GM12878 (cell line): ENCODE results near the gene COQ5. TPM values are rescaled to one million over a fixed set of nuclear protein-coding genes. Genes with fewer than 3 reads are reported as not detected.

Experiments
- BHLHE40 ChIP-seq, 2 experiments: fragments of 450-650 bp in 1 of 2; IDR thresholded peaks; 2 replicates each; pipeline ENCODE4 v1.6.1; 2011 to 2017; ENCODE audit warnings: low read depth in 2 of 2, borderline replicate concordance in 1 of 2, improper control_type of control experiment in 1 of 2, low read length in 1 of 2, mild to moderate bottlenecking in 1 of 2
- CBX5 ChIP-seq: sonication (generic); IDR thresholded peaks from 2 replicates; pipeline ENCODE4 v1.6.1; 2016; ENCODE audit warnings: low read depth, moderate library complexity, mild to moderate bottlenecking, inconsistent platforms
- CHD1 ChIP-seq: IDR thresholded peaks from 2 replicates; pipeline ENCODE4 v1.6.1; 2012; ENCODE audit warnings: low read depth, low read length, improper control_type of control experiment
- CREB1 ChIP-seq: IDR thresholded peaks from 2 replicates; pipeline ENCODE4 v1.6.1; 2012; ENCODE audit warnings: low read depth, mild to moderate bottlenecking, inconsistent platforms
- EGR1 ChIP-seq, 2 experiments: IDR thresholded peaks; 1 replicate in 1 of 2; 2 replicates in 1 of 2; pipeline ENCODE4 v1.6.1; 2011 to 2012; ENCODE audit warnings: low read depth in 2 of 2, low read length in 2 of 2, borderline replicate concordance in 1 of 2, mild to moderate bottlenecking in 1 of 2, moderate library complexity in 1 of 2
- FOXM1 ChIP-seq: IDR thresholded peaks from 2 replicates; pipeline ENCODE4 v1.6.1; 2012; ENCODE audit warnings: low read depth, mild to moderate bottlenecking, inconsistent platforms, low read length, moderate library complexity
- HDAC6 ChIP-seq: fragments of 200-600 bp; sonication (generic); IDR thresholded peaks from one replicate; pipeline ENCODE4 v1.8.0; 2017; ENCODE audit warnings: antibody characterized with exemption; ENCODE audit not compliant: unreplicated experiment
- HDGF ChIP-seq: fragments of 450-650 bp; IDR thresholded peaks from 2 replicates; pipeline ENCODE4 v1.6.1; 2016; ENCODE audit warnings: antibody characterized with exemption
- PML ChIP-seq: IDR thresholded peaks from 2 replicates; pipeline ENCODE4 v1.6.1; 2012; ENCODE audit warnings: low read length, inconsistent platforms
- POLR2AphosphoS5 ChIP-seq: IDR thresholded peaks from 2 replicates; pipeline ENCODE4 v1.6.1; 2011; ENCODE audit warnings: mild to moderate bottlenecking, low read length, inconsistent platforms
- SPI1 ChIP-seq: IDR thresholded peaks from 2 replicates; pipeline ENCODE4 v1.6.1; 2011; ENCODE audit warnings: low read depth, mild to moderate bottlenecking, low read length, moderate library complexity, borderline replicate concordance; ENCODE audit not compliant: insufficient read depth
- SREBF2 ChIP-seq: IDR thresholded peaks from 2 replicates; pipeline ENCODE4 v1.6.1; 2012; ENCODE audit warnings: mild to moderate bottlenecking, low read length
- STAT3 ChIP-seq: IDR thresholded peaks from 2 replicates; pipeline ENCODE4 v1.6.1; 2011; ENCODE audit warnings: low read depth, low read length, improper control_type of control experiment
- SUPT20H ChIP-seq: IDR thresholded peaks from 2 replicates; pipeline ENCODE4 v1.6.1; 2011; ENCODE audit warnings: low read depth, mild to moderate bottlenecking, low read length, moderate library complexity, borderline replicate concordance; ENCODE audit not compliant: control insufficient read depth
- TCF3 ChIP-seq: IDR thresholded peaks from 2 replicates; pipeline ENCODE4 v1.6.1; 2012; ENCODE audit warnings: low read depth, mild to moderate bottlenecking, low read length, borderline replicate concordance; ENCODE audit not compliant: insufficient read depth
- ZSCAN29 ChIP-seq: fragments of 450-650 bp; IDR thresholded peaks from 2 replicates; pipeline ENCODE4 v1.6.1; 2017; ENCODE audit warnings: mild to moderate bottlenecking, moderate library complexity
- polyA plus RNA-seq, 11 experiments: library from polyadenylated mRNA; depleted of rRNA in 4 of 11; unstranded in 6 of 11; stranded (reverse) in 5 of 11; fragments of >200 nt; fragmentation: Nextera tagmentation in 4 of 11; fragmentation: Illumina TruSeq in 1 of 11; extraction: Ambion mirVana in 4 of 11; extraction: Trizol in 1 of 11; gene quantifications; 1 replicate in 1 of 11; 2 replicates in 10 of 11; pipeline versions ENCODE4 v1.2.1 to v1.2.3, GENCODE V29; 2011 to 2016; ENCODE audit warnings: inconsistent platforms in 2 of 11, missing spikeins in 2 of 11, low read depth in 1 of 11
- total RNA-seq, 4 experiments: library from RNA; depleted of rRNA in 3 of 4; stranded (reverse); fragments of >200 nt in 3 of 4; fragmentation: Illumina TruSeq in 1 of 4; extraction: Trizol in 1 of 4; gene quantifications; 2 replicates each; pipeline versions ENCODE4 v1.2.1 to v1.2.3, GENCODE V29; 2013 to 2021
- TF ChIP-seq, protein P1 (sequence below): fragments of 450-650 bp; IDR thresholded peaks from 2 replicates; pipeline ENCODE4 v1.6.1; 2017; ENCODE audit warnings: borderline replicate concordance
- TF ChIP-seq, protein P2 (sequence below): fragments of 450-650 bp; conservative IDR thresholded peaks from 2 replicates; pipeline ENCODE4 v1.6.1; 2017; ENCODE audit warnings: mild to moderate bottlenecking, moderate library complexity
- TF ChIP-seq, protein P3 (sequence below): IDR thresholded peaks from 2 replicates; pipeline ENCODE4 v1.6.1; 2012; ENCODE audit warnings: low read depth, low read length, improper control_type of control experiment
- TF ChIP-seq, protein P4 (sequence below): fragments of 450-650 bp; IDR thresholded peaks from 2 replicates; pipeline ENCODE4 v1.6.1; 2018; ENCODE audit warnings: borderline replicate concordance, mild to moderate bottlenecking; ENCODE audit not compliant: partially characterized antibody
- TF ChIP-seq, protein P5 (sequence below): fragments of 450-650 bp; formaldehyde crosslinking; IDR thresholded peaks from 2 replicates; pipeline ENCODE4 v1.4.0; 2022; ENCODE audit warnings: mild to moderate bottlenecking, moderate library complexity

COQ5 gene
- total and polyA plus RNA-seq, 10 of the 15 experiments (the other 5 are each of a cell fraction or from before 2014, with no cell fraction given): 24.8 to 69.3 (median 37.8) TPM

DNA sequence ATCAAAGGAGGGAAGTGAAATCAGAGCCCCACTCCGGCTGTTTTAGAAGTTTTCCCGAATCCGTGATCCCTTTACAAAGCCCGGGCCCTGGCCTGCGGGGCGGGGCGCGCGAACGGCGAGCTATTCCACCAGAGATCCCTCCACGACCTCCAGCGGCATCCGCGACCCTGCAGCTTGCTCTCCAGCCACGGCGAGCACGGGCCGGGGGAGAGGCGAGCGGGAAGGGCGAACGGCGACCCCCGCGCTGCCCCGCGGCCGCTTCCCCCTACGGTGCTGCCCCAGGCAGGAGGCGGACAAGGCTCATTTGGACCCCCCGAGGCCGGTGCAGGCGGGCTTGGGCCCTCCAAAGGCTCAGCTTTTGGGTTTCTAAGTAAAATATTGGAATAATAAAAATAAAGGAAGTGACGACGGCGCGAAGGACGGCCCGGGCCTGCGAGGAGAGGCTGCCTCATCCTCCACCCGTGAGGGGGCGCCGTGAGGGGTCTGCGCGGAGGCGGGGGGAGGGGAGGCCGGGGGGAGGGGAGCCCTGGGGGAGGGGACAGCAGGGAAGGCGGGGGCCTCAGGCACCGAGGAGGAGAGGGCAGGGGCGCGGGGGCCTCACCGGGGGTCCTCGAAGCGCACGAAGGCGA lies 60.0 kb downstream of the COQ5 start (continued):
- TF ChIP-seq, protein P1, sequence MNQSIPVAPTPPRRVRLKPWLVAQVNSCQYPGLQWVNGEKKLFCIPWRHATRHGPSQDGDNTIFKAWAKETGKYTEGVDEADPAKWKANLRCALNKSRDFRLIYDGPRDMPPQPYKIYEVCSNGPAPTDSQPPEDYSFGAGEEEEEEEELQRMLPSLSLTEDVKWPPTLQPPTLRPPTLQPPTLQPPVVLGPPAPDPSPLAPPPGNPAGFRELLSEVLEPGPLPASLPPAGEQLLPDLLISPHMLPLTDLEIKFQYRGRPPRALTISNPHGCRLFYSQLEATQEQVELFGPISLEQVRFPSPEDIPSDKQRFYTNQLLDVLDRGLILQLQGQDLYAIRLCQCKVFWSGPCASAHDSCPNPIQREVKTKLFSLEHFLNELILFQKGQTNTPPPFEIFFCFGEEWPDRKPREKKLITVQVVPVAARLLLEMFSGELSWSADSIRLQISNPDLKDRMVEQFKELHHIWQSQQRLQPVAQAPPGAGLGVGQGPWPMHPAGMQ: no peak
- TF ChIP-seq, protein P2, sequence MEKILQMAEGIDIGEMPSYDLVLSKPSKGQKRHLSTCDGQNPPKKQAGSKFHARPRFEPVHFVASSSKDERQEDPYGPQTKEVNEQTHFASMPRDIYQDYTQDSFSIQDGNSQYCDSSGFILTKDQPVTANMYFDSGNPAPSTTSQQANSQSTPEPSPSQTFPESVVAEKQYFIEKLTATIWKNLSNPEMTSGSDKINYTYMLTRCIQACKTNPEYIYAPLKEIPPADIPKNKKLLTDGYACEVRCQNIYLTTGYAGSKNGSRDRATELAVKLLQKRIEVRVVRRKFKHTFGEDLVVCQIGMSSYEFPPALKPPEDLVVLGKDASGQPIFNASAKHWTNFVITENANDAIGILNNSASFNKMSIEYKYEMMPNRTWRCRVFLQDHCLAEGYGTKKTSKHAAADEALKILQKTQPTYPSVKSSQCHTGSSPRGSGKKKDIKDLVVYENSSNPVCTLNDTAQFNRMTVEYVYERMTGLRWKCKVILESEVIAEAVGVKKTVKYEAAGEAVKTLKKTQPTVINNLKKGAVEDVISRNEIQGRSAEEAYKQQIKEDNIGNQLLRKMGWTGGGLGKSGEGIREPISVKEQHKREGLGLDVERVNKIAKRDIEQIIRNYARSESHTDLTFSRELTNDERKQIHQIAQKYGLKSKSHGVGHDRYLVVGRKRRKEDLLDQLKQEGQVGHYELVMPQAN: no peak
- peak; percentile 36; the same call in 1 of the 2 replicates for TF ChIP-seq SPI1
- TF ChIP-seq HDGF: no peak
- TF ChIP-seq PML: no peak
- TF ChIP-seq EGR1 (IDR thresholded peaks at IDR 0.05; ENCODE audit: borderline replicate concordance in 1 of 2, low read depth in 2 of 2, low read length in 2 of 2): peak in 1 of 2 experiments; percentile 55; a peak in 1 of 3 replicates
- TF ChIP-seq, protein P3, sequence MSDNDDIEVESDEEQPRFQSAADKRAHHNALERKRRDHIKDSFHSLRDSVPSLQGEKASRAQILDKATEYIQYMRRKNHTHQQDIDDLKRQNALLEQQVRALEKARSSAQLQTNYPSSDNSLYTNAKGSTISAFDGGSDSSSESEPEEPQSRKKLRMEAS: no peak
- TF ChIP-seq BHLHE40 (IDR thresholded peaks at IDR 0.05; ENCODE audit: borderline replicate concordance in 1 of 2, low read depth in 2 of 2, low read length in 1 of 2): 0 out of 4 replicates have a peak, but pooled peaks of 1 of the 2 experiments have one; percentile 2
- no peak for TF ChIP-seq CREB1
- no peak for TF ChIP-seq SREBF2
- no peak for TF ChIP-seq SUPT20H
- no peak for TF ChIP-seq HDAC6
- TF ChIP-seq STAT3: no peak
- TF ChIP-seq POLR2AphosphoS5: no peak
- no peak for TF ChIP-seq FOXM1
- TF ChIP-seq CBX5: peak; percentile 20; the same call in 1 of the 2 replicates
- TF ChIP-seq TCF3: no peak
- no peak for TF ChIP-seq ZSCAN29
- TF ChIP-seq, protein P4, sequence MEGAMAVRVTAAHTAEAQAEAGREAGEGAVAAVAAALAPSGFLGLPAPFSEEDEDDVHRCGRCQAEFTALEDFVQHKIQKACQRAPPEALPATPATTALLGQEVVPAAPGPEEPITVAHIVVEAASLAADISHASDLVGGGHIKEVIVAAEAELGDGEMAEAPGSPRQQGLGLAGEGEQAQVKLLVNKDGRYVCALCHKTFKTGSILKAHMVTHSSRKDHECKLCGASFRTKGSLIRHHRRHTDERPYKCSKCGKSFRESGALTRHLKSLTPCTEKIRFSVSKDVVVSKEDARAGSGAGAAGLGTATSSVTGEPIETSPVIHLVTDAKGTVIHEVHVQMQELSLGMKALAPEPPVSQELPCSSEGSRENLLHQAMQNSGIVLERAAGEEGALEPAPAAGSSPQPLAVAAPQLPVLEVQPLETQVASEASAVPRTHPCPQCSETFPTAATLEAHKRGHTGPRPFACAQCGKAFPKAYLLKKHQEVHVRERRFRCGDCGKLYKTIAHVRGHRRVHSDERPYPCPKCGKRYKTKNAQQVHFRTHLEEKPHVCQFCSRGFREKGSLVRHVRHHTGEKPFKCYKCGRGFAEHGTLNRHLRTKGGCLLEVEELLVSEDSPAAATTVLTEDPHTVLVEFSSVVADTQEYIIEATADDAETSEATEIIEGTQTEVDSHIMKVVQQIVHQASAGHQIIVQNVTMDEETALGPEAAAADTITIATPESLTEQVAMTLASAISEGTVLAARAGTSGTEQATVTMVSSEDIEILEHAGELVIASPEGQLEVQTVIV: no peak
- TF ChIP-seq, protein P5, sequence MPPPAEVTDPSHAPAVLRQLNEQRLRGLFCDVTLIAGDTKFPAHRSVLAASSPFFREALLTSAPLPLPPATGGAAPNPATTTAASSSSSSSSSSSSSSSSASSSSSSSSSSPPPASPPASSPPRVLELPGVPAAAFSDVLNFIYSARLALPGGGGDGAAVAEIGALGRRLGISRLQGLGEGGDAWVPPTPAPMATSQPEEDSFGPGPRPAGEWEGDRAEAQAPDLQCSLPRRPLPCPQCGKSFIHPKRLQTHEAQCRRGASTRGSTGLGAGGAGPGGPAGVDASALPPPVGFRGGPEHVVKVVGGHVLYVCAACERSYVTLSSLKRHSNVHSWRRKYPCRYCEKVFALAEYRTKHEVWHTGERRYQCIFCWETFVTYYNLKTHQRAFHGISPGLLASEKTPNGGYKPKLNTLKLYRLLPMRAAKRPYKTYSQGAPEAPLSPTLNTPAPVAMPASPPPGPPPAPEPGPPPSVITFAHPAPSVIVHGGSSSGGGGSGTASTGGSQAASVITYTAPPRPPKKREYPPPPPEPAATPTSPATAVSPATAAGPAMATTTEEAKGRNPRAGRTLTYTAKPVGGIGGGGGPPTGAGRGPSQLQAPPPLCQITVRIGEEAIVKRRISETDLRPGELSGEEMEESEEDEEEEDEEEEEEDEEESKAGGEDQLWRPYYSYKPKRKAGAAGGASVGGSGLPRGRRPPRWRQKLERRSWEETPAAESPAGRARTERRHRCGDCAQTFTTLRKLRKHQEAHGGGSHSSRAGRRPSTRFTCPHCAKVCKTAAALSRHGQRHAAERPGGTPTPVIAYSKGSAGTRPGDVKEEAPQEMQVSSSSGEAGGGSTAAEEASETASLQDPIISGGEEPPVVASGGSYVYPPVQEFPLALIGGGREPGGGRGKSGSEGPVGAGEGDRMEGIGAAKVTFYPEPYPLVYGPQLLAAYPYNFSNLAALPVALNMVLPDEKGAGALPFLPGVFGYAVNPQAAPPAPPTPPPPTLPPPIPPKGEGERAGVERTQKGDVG: no peak
- no peak for TF ChIP-seq CHD1
